HepG2 (cell line): ENCODE measurements around the gene KHK. TPM values are rescaled to one million over a fixed set of nuclear protein-coding genes. Genes with fewer than 3 reads are reported as not detected.

ENCODE experiments used
- ARNT ChIP-seq: fragments of 450-650 bp; IDR thresholded peaks from 2 replicates; pipeline ENCODE4 v1.6.1; 2017
- CENPT ChIP-seq: sonication (generic); formaldehyde crosslinking; IDR thresholded peaks from 2 replicates; pipeline ENCODE4 v1.8.0; 2022; ENCODE audit warnings: low read depth, mild to moderate bottlenecking, moderate library complexity, missing genetic modification reagents
- DPF2 ChIP-seq: sonication (generic); formaldehyde crosslinking; IDR thresholded peaks from 2 replicates; pipeline ENCODE4 v1.4.0; 2020; ENCODE audit warnings: mild to moderate bottlenecking, low read depth, missing genetic modification reagents, borderline replicate concordance
- KLF16 ChIP-seq, 2 experiments: sonication (generic) in 1 of 2; formaldehyde crosslinking in 1 of 2; IDR thresholded peaks; 2 replicates each; pipeline versions ENCODE4 v1.6.1 to v1.8.0; 2016 to 2023; ENCODE audit warnings: missing genetic modification reagents in 2 of 2, missing compliant biosample characterization in 1 of 2
- MTF2 ChIP-seq: sonication (generic); formaldehyde crosslinking; IDR thresholded peaks from 2 replicates; pipeline ENCODE4 v1.5.0; 2020; ENCODE audit warnings: missing genetic modification reagents, borderline replicate concordance
- ONECUT2 ChIP-seq: sonication (generic); formaldehyde crosslinking; IDR thresholded peaks from 2 replicates; pipeline ENCODE4 v1.4.0; 2020; ENCODE audit warnings: missing genetic modification reagents
- SIX1 ChIP-seq: sonication (generic); formaldehyde crosslinking; IDR thresholded peaks from 2 replicates; pipeline ENCODE4 v1.4.0; 2020; ENCODE audit warnings: missing genetic modification reagents, borderline replicate concordance
- SMAD9 ChIP-seq: sonication (generic); formaldehyde crosslinking; IDR thresholded peaks from 2 replicates; pipeline ENCODE4 v1.5.1; 2020; ENCODE audit warnings: mild to moderate bottlenecking, missing genetic modification reagents
- STAG1 ChIP-seq: sonication (generic); formaldehyde crosslinking; IDR thresholded peaks from 2 replicates; pipeline ENCODE4 v1.4.0; 2020; ENCODE audit warnings: missing genetic modification reagents
- TMF1 ChIP-seq: sonication (generic); formaldehyde crosslinking; IDR thresholded peaks from 2 replicates; pipeline ENCODE4 v1.8.1; 2022; ENCODE audit warnings: low read depth, missing genetic modification reagents
- TP53 ChIP-seq: sonication (generic); formaldehyde crosslinking; conservative IDR thresholded peaks from 2 replicates; pipeline ENCODE4 v1.4.0; 2020; ENCODE audit warnings: missing genetic modification reagents
- ZFY ChIP-seq: sonication (generic); formaldehyde crosslinking; IDR thresholded peaks from 2 replicates; pipeline ENCODE4 v1.4.0; 2020; ENCODE audit warnings: missing genetic modification reagents
- ZNF296 ChIP-seq: sonication (generic); formaldehyde crosslinking; conservative IDR thresholded peaks from 2 replicates; pipeline ENCODE4 v1.5.0; 2020; ENCODE audit warnings: mild to moderate bottlenecking, missing genetic modification reagents
- ZNF501 ChIP-seq: sonication (generic); formaldehyde crosslinking; IDR thresholded peaks from 2 replicates; pipeline ENCODE4 v1.5.1; 2020; ENCODE audit warnings: mild to moderate bottlenecking, moderate library complexity, missing genetic modification reagents
- ZNF510 ChIP-seq: sonication (generic); formaldehyde crosslinking; IDR thresholded peaks from 2 replicates; pipeline ENCODE4 v1.4.0; 2020; ENCODE audit warnings: low read depth, mild to moderate bottlenecking, missing genetic modification reagents
- ZNF616 ChIP-seq: sonication (generic); formaldehyde crosslinking; IDR thresholded peaks from 2 replicates; pipeline ENCODE4 v1.5.0; 2020; ENCODE audit warnings: low read depth, mild to moderate bottlenecking, missing genetic modification reagents
- ZNF629 ChIP-seq: sonication (generic); formaldehyde crosslinking; conservative IDR thresholded peaks from 2 replicates; pipeline ENCODE4 v1.5.0; 2020; ENCODE audit warnings: missing genetic modification reagents
- ZNF660 ChIP-seq: sonication (generic); formaldehyde crosslinking; IDR thresholded peaks from 2 replicates; pipeline ENCODE4 v1.5.1; 2020; ENCODE audit warnings: mild to moderate bottlenecking, low read depth, missing genetic modification reagents, borderline replicate concordance
- ZNF678 ChIP-seq: sonication (generic); formaldehyde crosslinking; IDR thresholded peaks from 2 replicates; pipeline ENCODE4 v1.4.0; 2020; ENCODE audit warnings: mild to moderate bottlenecking, missing genetic modification reagents
- ZNF75D ChIP-seq: sonication (generic); formaldehyde crosslinking; IDR thresholded peaks from 2 replicates; pipeline ENCODE4 v1.8.1; 2023; ENCODE audit warnings: missing genetic modification reagents, mild to moderate bottlenecking, borderline replicate concordance
- ZNF775 ChIP-seq: sonication (generic); formaldehyde crosslinking; IDR thresholded peaks from 2 replicates; pipeline ENCODE4 v1.4.0; 2020; ENCODE audit warnings: missing genetic modification reagents, mild to moderate bottlenecking, moderate library complexity, borderline replicate concordance
- ZNF879 ChIP-seq: sonication (generic); formaldehyde crosslinking; IDR thresholded peaks from 2 replicates; pipeline ENCODE4 v1.8.1; 2023; ENCODE audit warnings: missing genetic modification reagents
- polyA plus RNA-seq, 8 experiments: library from polyadenylated mRNA; depleted of rRNA in 3 of 8; stranded (reverse) in 7 of 8; unstranded in 1 of 8; fragments of >200 nt; fragmentation: Illumina TruSeq in 4 of 8; extraction: Trizol in 4 of 8; gene quantifications; 2 replicates each; pipeline versions ENCODE4 v1.2.1 to v1.2.3, GENCODE V29; 2011 to 2016; ENCODE audit warnings: low read depth in 4 of 8, missing spikeins in 1 of 8, mixed read lengths in 1 of 8; ENCODE audit not compliant: insufficient read depth in 1 of 8
- total RNA-seq, 5 experiments: library from RNA; depleted of rRNA; stranded (reverse); fragments of >200 nt; fragmentation: Illumina TruSeq; extraction: Trizol; gene quantifications; 2 replicates each; pipeline ENCODE4 v1.2.3, GENCODE V29; 2016; ENCODE audit warnings: low read depth in 1 of 5
- TF ChIP-seq, protein P1 (sequence below): IDR thresholded peaks from 2 replicates; pipeline ENCODE4 v1.6.1; 2016
- TF ChIP-seq, protein P2 (sequence below): sonication (generic); formaldehyde crosslinking; IDR thresholded peaks from 2 replicates; pipeline ENCODE4 v1.4.0; 2020; ENCODE audit warnings: missing genetic modification reagents

The KHK gene
- total and polyA plus RNA-seq, 2 of the 13 experiments (the other 11 are each of a cell fraction or from before 2014, with no cell fraction given): 40.9 to 99.2 TPM

DNA sequence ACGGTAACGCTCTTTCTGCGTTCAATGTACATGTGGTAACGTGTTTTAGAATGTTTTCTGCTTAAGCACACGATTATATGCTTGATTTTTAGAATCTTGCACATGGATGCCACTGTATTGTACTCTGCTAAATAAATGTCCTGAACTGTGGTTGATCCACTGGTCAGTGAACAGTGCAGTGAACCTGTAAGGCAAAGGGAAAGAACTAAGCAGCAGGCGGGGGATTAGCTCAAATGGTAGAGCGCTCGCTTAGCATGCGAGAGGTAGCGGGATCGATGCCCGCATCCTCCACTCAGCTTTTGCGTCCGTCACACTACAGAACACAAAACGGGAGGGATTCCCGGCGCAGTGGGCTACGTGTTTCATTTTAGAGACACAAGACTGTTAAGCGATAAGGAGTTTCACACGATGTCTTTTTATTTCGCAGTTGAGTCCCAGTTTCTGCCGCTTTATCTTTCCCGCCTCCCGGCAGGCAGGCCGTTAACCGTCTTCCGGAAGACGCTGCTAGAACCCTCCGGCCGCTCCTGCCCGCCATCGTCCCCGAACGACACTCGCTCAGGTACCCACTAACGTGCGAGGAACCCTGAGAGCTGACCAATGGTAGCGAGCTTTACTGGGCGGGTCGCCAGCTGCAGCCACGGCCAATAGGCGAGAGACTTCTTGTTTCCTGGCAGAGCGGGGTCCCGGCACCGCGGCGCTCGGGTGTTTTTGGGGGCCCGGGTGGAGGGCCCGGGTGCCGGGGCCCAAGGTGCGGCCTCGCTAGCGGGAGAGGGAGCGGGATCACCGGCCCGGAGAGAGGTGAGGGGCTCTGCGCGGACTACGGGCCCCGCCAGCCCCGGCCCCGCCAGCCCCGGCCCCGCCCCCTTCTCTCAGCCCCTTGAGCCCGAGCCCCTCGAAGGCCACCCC, 35.3 kb upstream of the KHK start, which contains the start of gene AGBL5 (continued):
- TF ChIP-seq TMF1 (CRISPR knock-in tag) (peak; percentile 98), MTF2 (CRISPR knock-in tag) (no peak; the same call in none of the 2 replicates), ZNF775 (CRISPR knock-in tag) (peak; percentile 70; the same call in 1 of the 2 replicates), ZNF879 (peak; percentile 84; the same call in 1 of the 2 replicates), ZNF660 (0 out of 2 replicates have a peak, but pooled peaks have one; percentile 8), CENPT (CRISPR knock-in tag) (no peak; the same call in 1 of the 2 replicates), ZNF510 (CRISPR knock-in tag) (no peak; the same call in 1 of the 2 replicates), SMAD9 (CRISPR knock-in tag) (peak; percentile 91; the same call in 1 of the 2 replicates), ZNF616 (CRISPR knock-in tag) (peak; percentile 84), ZNF501 (peak; percentile 96), ARNT (no peak), ZFY (CRISPR knock-in tag) (peak; percentile 73), KLF16 (CRISPR knock-in tag; IDR thresholded peaks at IDR 0.05) (peak; percentile 79 to 82; a peak in 3 of 4 replicates), ONECUT2 (CRISPR knock-in tag) (peak; percentile 77), ZNF678 (CRISPR knock-in tag) (peak; percentile 94; the same call in 1 of the 2 replicates), ZNF75D (peak; percentile 87; the same call in 1 of the 2 replicates), TP53 (peak; percentile 90; the same call in 1 of the 2 replicates), DPF2 (no peak), STAG1 (CRISPR knock-in tag) (peak; percentile 31), SIX1 (CRISPR knock-in tag) (peak; percentile 43), ZNF629 (CRISPR knock-in tag) (peak; percentile 53), ZNF296 (CRISPR knock-in tag) (peak; percentile 88)
- TF ChIP-seq, protein P1, sequence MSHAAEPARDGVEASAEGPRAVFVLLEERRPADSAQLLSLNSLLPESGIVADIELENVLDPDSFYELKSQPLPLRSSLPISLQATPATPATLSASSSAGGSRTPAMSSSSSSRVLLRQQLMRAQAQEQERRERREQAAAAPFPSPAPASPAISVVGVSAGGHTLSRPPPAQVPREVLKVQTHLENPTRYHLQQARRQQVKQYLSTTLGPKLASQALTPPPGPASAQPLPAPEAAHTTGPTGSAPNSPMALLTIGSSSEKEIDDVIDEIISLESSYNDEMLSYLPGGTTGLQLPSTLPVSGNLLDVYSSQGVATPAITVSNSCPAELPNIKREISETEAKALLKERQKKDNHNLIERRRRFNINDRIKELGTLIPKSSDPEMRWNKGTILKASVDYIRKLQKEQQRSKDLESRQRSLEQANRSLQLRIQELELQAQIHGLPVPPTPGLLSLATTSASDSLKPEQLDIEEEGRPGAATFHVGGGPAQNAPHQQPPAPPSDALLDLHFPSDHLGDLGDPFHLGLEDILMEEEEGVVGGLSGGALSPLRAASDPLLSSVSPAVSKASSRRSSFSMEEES (CRISPR knock-in tag): peak; percentile 84
- TF ChIP-seq, protein P2, sequence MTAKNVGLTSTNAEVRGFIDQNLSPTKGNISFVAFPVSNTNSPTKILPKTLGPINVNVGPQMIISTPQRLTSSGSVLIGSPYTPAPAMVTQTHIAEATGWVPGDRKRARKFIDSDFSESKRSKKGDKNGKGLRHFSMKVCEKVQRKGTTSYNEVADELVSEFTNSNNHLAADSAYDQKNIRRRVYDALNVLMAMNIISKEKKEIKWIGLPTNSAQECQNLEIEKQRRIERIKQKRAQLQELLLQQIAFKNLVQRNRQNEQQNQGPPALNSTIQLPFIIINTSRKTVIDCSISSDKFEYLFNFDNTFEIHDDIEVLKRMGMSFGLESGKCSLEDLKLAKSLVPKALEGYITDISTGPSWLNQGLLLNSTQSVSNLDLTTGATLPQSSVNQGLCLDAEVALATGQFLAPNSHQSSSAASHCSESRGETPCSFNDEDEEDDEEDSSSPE: peak; percentile 99
